ENCODE measurements around the gene FAAH.

Gene FAAH

DNA sequence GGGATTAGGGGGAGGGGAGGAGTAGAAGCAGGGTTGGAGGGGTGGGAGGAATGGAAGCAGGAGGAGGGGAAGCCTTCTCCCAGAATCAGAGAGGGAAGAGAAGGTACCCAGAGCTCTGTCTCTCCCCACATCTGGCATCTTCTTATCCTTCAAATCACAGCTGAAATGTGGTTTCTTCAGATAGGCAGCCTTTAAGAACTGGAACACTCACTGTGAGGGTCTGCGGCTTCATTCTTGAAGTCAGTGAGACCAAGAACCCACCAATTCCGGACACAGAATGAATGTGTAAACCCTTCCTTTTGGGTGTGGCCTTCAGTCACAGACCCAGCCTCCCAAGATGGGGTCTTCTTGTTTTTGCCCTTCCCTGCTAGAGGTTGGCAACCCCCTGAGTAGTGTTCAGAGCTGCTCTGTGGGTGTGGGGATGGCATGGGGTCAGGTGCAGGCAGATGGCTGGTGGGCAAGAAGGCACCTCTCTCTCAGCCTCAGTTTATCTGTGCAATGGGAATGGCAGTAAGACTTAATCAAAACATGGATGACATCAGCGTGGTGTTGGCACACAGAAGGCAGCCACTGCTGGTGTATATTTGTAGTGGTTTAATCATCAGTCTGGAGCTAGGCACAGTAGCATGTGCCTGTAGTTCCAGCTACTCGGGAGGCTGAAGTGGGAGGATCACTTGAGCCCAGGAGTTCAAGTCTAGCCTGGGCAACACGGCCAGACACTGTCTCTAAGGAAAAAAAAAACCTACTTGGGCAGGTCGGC, 7.2 kb downstream of the FAAH start:
- DNase-seq (ENCODE audit: low read depth in 2 of 2): no peak

DNA sequence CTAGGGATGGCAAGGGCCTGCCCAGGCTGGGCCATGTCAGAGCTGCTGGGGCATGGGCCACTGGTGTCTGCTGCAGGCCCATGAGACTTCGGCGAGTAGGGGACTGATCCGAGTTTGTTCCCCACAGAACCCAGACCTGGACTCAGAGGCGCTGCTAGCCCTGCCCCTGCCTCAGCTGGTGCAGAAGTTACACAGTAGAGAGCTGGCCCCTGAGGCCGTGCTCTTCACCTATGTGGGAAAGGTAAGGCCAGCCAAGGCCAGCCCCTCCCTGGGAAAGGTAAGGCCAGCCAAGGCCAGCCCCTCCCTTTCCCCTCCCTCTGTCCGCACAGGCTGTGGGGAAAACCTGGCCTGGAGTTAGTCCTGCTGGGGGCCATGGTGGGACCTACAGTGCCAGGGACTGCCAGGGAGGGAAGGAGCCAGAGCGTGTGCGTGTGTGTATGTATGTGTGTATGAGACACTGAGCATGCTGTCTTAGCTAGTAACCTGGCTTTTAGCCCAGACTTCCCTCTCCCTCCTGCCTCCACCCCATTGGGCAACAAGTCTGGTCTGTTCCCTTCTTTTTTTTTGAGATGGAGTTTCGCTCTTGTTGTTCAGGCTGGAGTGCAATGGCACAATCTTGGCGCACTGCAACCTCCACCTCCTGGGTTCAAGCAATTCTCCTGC, 8.0 kb downstream of the FAAH start:
- DNase-seq (ENCODE audit: low read depth in 2 of 2): no peak

DNA sequence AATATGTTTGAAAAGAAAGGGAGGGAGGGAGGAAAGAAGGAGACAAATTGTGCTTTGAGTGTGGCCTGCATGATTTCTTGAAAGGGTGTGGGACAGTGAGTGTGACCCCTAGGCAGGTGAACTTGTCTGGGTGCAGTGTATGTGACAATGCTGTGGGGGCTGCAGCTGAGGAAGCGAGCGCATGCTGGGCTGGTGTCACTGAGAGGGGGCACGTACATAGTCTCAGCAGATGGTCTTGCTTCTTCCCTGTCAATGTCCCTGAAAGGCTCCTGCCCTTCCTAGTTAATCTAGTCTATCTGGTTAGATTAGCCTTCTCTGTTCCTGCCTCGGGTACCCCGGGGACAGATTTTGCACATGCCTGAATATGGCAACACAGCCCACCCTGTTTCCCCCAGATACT, 9.8 kb downstream of the FAAH start:
- no peak for DNase-seq (ENCODE audit: low read depth in 2 of 2)

DNA sequence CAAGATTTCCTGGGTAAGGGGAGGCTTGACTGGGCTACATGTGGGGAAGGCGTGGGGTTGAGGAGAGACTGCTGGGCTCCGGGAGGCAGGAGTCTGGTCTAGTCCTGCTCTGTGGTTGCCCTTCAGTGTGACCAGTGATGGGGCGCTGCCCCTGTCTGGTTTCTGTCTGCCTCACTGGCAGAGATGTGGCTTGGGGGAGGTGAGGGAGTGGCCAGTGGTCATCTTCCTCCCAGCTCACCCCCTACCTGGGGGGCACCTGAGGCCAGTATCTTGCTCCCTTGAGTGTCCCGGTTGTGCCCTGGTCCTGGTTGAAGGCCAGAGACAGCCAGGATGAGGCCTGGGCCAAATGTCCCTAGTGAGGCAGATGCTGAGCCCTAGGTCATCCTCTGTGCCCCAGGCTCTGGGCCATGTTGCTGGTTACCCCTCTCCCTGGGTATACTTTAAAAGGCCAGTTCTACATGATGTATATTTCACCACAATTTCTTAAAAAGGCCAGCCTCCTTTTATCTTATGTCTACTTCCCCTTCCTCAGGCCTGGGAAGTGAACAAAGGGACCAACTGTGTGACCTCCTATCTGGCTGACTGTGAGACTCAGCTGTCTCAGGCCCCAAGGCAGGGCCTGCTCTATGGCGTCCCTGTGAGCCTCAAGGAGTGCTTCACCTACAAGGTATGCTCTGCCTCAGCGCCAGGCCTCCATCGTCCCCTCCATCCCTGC, 10.5 kb downstream of the FAAH start:
- DNase-seq (ENCODE audit: low read depth in 2 of 2): no peak

DNA sequence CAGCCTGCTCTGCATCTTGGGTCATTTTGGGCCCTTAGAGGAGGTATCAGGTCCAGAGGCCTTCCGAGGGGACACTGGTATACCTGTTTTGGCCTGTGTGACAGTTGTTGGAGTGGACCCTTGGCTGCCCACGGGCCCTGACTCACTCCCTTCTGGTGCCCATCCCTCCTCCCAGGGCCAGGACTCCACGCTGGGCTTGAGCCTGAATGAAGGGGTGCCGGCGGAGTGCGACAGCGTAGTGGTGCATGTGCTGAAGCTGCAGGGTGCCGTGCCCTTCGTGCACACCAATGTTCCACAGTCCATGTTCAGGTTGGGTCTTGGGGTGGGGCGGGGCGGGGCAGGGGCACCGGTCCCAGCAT, 11.1 kb downstream of the FAAH start:
- no peak for DNase-seq (ENCODE audit: low read depth in 2 of 2)

DNA sequence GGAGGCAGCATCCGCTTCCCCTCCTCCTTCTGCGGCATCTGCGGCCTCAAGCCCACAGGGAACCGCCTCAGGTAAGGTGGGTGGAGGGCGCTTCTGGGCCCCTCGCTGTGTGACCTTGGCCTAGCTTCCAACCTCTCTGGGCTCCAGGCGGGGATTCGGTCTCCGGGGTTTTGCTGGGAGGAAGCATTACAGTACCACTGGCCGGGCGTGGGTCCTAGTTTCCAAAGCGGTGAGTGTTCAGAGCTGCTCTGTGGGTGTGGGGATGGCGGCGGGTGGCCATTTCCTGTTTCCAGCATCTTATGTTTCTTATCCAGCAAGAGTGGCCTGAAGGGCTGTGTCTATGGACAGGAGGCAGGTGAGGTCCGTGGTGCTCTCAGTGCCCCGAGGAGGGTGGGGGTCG, 11.6 kb downstream of the FAAH start:
- no peak for DNase-seq (ENCODE audit: low read depth in 2 of 2)

DNA sequence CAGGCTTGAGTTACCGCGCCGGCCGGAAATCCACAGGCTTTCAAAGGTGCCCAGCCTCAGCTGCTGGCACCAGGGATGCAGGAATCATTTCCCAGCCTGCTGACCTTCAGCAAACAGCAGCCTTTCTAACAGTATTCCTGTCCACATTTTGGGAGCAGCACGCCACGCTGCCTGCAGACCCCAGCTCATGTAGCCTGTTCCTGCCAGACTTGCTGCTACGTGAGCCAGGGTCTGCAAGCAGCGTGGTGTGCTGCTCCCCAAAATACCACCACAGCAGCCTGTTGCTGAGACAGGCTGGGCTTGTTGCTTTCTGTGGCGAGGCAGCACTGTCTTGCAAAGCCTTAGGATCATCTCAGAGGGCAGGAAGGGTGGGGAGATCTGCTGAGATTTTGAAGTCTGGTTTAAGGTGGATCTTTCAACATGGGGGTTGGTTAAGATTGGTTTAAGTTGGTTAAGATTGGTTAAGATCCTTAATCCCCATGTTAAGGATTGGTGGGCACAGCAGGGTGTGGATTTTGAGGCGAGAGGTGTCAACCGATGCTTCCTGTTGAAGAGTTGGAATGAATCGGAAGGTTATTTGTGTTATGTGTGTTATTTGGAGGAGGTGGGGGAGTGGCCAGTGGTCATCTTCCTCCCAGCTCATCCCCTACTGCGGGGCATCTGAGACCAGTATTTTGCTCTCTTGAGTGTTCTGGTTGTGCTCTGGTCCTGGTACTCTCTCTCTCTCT, 12.9 kb downstream of the FAAH start:
- no peak for DNase-seq (ENCODE audit: low read depth in 2 of 2)

DNA sequence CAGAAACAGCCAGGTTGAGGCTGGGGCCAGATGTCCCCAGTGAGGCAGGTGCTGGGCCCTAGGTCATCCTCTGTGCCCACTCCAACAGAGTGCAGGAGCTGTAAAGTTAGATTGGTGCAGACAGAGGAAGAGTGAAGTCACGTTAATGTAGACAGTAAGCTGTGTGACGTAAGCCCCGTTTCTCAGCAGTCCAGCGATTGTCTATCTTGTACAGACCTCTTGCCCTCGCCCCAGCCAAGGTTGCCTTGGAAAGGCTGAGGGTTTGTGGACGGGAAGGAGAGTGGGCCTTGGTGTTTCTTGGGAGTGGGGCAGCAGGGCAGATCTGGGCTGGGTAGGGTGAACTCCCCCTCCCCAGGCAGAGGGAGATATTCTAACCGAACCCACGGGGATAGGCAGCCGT, 13.5 kb downstream of the FAAH start:
- no peak for DNase-seq (ENCODE audit: low read depth in 2 of 2)

DNA sequence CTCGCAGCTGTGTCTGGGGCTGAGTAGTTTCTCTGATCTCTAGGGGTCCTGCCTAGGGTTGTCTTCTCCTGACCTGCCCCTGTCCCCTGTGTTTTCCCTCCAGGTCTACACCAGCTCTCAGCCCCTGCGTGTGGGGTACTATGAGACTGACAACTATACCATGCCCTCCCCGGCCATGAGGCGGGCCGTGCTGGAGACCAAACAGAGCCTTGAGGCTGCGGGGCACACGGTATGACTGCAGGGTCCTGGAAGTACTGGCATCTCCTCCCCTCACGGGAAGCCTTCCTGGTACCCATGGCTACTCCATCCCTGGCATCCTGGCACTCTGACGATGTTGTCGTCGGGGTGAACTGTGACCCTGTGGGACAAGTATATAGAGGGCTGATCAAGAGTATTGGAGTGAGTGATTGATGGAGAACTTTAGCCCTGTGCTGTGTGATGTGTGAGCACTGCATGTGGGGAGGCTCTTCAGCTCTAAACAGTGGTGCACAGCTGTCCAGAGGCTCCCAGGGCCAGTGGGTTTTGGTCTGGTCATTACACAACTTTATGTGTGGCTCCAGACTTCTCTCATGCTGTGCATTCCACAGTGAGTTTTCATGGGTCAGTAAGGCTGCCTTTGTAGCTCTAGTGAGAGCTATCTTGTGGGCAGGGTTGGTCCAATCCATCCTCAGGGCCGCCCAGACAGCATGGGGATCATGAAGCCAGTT, 14.4 kb downstream of the FAAH start:
- DNase-seq (ENCODE audit: low read depth in 2 of 2): no peak

DNA sequence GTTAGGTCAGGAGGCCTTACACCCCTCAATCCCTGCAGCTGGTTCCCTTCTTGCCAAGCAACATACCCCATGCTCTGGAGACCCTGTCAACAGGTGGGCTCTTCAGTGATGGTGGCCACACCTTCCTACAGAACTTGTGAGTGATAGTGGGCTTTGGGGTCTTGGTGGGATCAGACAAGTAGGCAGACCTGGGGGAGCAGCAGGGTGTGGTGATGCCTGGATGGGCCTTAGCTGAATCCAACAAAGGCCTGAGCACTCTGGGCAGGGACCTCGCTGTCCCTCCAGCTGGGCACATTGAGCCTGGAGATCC, 14.9 kb downstream of the FAAH start:
- DNase-seq (ENCODE audit: low read depth in 2 of 2): no peak

DNA sequence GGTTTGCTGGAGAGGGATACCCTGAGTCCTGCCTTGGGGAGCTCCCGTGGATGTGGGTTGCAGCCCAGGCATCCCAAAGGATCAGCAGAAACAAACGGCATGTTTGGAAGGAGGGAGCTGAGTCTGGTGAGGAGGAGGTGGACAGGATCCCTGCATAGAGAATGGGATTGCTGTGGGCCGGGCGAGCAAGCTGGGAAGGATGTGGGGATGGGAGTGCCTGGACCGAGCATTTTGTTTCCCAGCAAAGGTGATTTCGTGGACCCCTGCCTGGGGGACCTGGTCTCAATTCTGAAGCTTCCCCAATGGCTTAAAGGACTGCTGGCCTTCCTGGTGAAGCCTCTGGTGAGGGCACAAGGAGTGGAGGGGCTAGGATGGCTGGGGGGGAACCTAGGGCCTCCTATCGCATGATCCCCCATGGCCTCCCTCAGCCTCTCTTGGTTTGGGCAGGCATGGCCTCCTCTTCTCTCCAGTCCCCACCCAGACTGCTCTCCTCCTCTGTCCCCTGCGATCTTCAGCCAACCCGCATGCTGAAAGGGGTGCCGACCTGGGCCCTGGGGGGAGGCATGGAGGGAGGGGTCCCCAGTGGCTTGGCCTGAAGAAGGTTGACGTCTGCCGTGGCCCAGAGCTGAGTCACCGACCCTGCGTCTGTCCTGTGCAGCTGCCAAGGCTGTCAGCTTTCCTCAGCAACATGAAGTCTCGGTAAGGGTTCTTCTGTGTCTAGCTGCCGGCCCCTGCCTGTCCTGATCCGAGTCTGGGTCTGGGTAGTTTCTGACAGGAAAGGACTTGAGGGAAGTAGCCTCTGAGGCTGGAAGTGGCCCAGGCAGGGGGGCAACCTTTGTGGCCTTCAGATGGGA, 16.3 kb downstream of the FAAH start:
- DNase-seq (ENCODE audit: low read depth in 2 of 2): no peak

DNA sequence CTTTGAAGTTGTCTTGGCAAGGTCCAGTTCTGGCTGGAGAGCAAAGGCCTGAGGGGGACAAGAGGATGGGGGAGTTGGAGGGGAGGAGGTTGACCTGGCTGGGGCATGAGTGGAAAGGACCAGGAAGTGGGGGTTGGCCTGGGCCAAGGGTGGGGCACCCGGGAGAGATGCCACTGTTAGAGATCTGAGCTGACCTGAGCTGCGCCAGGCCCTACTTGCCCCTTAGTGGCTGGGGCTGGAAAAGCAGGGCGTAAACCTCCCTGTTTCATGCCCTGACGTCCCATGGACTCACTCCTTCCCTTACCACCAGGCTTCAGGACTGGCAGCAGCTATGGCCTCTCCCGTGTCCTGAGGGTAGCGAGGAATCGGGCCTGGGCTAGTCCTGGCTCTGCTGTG, 16.9 kb downstream of the FAAH start:
- no peak for DNase-seq (ENCODE audit: low read depth in 2 of 2)

DNA sequence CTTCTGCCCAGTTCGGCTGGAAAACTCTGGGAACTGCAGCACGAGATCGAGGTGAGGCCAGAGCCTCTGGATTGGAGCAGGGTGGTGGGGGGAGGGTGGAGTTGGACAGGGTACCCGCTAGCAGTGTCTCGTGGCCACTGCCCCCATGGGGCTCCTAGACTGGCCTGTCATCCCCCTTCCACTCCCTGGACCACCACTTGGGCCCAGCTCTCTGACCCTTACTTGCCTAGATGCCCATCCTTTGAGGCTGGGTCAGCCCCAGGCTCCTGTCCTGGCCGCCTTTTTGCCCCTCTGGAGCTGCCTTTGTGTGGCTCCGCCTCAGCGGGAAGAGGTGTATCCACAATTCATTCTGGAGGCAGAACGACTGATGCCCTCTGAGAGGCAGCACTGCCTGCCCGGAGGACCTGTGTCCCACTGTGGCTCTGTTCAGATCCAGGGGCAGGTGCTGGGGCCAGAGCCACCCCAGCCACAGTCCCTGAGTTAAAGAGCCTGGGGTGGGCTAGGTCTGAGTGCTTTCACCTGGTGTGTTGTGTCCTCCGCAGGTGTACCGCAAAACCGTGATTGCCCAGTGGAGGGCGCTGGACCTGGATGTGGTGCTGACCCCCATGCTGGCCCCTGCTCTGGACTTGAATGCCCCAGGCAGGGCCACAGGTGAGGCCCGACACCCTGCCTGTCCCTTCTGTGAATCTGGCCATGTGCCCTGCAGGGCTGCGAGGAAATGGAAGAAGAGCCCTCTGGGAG, 17.7 kb downstream of the FAAH start:
- no peak for DNase-seq (ENCODE audit: low read depth in 2 of 2)

DNA sequence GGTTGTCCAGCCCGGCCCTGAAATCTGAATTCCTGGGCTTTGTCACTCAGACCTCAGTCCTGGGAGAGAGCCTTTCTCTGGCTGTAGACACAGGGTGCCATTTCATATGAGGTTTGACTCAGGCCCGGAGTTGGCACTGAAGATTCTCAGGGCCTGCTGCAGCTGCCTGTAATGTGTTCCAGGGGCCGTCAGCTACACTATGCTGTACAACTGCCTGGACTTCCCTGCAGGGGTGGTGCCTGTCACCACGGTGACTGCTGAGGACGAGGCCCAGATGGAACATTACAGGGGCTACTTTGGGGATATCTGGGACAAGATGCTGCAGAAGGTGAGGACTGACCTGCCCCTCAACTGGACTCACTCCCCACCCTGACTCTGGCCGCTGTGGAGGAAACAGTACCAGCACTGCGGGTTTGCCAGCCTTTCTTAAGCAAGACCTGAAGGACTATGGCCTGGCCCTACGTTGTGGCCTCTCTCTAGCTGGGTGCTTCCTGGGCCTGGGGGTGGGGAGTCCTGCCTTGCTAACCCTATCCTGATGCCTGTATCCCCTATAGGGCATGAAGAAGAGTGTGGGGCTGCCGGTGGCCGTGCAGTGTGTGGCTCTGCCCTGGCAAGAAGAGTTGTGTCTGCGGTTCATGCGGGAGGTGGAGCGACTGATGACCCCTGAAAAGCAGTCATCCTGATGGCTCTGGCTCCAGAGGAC, 18.9 kb downstream of the FAAH start:
- DNase-seq (ENCODE audit: low read depth in 2 of 2): no peak

DNA sequence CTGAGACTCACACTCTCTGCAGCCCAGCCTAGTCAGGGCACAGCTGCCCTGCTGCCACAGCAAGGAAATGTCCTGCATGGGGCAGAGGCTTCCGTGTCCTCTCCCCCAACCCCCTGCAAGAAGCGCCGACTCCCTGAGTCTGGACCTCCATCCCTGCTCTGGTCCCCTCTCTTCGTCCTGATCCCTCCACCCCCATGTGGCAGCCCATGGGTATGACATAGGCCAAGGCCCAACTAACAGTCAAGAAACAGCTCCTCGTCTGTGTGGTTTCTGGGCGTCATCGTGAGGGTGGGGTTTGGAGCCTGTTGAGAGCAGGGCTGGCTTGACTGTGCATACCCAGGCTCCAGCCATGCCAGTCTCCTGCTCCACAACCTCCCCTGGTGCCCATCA, 19.5 kb downstream of the FAAH start:
- DNase-seq (ENCODE audit: low read depth in 2 of 2): no peak

DNA sequence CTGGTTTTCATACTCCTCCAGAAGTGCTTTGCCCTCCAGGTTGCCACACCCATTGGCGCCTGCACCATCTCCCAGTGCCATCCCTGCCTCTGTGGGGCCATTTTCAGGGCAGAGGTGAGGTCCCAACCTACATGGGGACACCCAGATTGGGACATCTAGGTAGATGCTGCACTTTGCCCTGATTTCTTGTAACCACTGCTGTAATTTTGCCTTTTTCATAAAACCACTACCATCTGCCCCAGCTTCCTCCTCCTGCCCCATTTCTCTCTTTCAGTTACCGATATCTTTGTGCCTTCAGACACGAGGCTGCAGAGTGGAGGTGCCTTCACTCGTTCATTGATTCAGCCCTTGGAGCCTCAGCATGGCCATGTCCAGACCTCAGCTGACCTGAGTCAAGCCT, 21.4 kb downstream of the FAAH start:
- no peak for DNase-seq (ENCODE audit: low read depth in 2 of 2)

DNA sequence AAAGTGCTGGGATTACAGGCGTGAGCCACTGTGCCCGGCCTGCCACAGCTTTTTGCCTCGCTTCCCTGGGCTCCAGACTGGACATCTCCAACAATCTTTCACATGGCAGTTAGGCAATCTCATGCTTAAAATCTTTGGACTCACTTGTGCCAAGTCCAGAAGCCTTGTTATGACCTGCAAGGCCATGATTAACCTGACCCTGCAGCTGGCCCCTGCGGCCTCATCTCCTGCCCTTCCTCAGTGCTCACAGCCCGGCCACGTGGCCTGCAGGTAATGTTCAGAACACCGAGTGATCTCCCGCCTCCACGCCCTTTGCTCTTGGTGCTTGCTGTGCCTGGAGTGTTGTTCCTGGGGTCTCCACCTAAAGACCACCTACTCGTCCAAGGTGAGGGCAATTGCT, 24.9 kb downstream of the FAAH start:
- no peak for DNase-seq (ENCODE audit: low read depth in 2 of 2)

DNA sequence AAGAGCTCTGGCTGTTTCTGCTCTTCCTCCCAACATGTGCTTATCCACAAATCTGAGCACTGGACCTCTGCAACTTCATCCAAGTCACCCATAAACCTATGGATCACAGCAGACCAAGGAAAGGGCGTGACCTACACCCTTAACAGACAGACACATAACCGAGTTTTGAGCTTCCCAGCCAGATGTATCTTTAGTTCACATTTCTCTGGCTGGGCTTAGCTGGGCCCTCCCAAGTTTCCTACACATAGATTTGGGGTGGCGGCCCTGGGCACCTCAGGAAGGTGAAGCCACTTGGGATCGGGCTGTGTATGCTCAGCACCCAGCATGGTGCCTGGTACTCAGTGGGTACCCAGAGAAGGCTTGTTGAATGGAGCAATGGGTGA, 26.4 kb downstream of the FAAH start:
- no peak for DNase-seq (ENCODE audit: low read depth in 2 of 2)

DNA sequence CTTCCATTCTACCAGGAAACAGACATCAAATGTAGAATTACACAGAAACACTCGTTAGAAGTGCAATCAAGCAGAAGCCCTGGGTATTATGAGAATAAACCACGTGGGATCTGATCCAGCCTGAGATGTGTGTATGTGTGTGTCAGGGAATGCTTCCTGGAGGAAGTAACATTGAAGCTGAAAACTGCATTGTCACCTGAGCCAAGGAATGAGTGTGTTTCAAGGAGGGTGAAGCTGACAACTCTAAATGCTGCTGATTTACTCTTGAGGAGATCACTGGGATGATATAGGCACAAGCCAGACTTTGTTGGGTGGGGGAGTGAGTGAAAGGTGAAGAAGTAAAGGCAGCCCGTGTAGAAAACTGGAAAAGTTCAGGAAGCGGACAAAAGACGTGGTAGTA, 27.6 kb downstream of the FAAH start:
- no peak for DNase-seq (ENCODE audit: low read depth in 2 of 2)
